Loucy (cell line): Measurements from ENCODE around the gene NUDT10.

ENCODE experiments used
- CTCF ChIP-seq: fragments of 200-600 bp; sonication (generic); conservative IDR thresholded peaks from 2 replicates; pipeline ENCODE4 v1.5.1; 2014; ENCODE audit warnings: mild to moderate bottlenecking, antibody characterized with exemption, low read length
- EZH2phosphoT487 ChIP-seq: fragments of 200-600 bp; IDR thresholded peaks from 2 replicates; pipeline ENCODE4 v1.6.1; 2018; ENCODE audit warnings: antibody characterized with exemption, mild to moderate bottlenecking, moderate library complexity, borderline replicate concordance

GRCh38 chrX:51332188-51332942 lies at the start of gene NUDT10:
- TF ChIP-seq CTCF (no peak), EZH2phosphoT487 (no peak)
